SK-N-MC (cell line): ENCODE data around the gene DDI1.

ENCODE experiments used
- EZH2 ChIP-seq: fragments of 200-600 bp; sonication (generic); IDR thresholded peaks from one replicate; pipeline ENCODE4 v1.6.1; 2017; ENCODE audit warnings: antibody characterized with exemption
- POLR2AphosphoS5 ChIP-seq: IDR thresholded peaks from 2 replicates; pipeline ENCODE4 v1.6.1; 2012; ENCODE audit warnings: mild to moderate bottlenecking, low read depth, low read length, borderline replicate concordance

GRCh38 chr11:103994518-103994917, 41.9 kb upstream of the DDI1 start:
- TF ChIP-seq EZH2 (no peak), POLR2AphosphoS5 (no peak)
